ENCODE data around the gene FOXB1. TPM values are rescaled to one million over a fixed set of nuclear protein-coding genes. Genes with fewer than 3 reads are reported as not detected.

The FOXB1 gene
- total RNA-seq: not detected

DNA sequence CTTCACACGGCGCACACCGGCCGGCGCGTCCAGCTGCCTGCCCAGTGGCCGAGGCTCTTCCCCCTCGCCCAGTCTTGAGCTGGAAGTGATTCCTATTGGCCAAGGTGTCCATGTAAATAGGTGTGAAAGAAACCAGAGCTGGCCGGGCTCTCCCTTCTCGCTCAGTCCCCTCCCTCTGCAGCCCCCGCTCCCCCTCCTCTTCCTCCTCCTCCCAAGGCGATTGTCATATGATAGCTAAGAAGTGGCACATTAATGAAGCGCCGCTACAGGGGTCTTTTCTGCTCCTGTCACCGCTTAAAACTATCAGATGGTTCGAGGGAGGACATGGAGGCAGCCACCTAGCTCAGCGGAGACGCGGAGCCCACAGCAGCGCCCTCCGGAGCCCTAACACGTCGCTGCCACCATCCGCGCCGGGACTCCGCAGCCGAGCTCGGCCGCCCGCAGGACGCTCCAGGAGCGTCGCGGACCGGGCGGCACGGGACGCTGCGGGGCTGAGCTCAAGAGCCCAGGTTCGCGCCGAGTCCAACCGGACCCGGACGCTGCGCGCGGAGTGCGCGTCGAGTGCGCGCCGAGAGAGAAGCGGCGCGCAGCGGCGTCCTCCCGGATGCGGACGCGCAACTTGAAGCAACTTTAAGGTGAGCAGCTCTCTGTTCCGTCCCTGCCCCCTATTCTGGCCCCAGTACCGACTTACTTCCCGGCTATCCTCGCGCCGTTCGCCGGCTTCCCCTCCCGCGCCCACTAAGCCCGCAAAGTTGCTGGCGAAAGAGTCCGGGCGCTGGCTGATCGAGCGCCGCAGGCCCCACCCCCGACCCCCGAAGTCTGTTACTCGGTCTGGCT, at the start of gene FOXB1:
Gene FOXB1 (plus strand): TSS at position 303 of the 837 bp plus-strand sequence. CDS start 653 bp downstream, outside the sequence.
- DNase-seq (ENCODE audit: low spot score in 2 of 2): no peak
- FAIRE-seq: no peak

- no peak for DNase-seq (ENCODE audit: low spot score in 2 of 2)
- no peak for FAIRE-seq
Measured at GRCh38 chr15:59958288-59958687, 45.8 kb upstream of the FOXB1 start.

DNA sequence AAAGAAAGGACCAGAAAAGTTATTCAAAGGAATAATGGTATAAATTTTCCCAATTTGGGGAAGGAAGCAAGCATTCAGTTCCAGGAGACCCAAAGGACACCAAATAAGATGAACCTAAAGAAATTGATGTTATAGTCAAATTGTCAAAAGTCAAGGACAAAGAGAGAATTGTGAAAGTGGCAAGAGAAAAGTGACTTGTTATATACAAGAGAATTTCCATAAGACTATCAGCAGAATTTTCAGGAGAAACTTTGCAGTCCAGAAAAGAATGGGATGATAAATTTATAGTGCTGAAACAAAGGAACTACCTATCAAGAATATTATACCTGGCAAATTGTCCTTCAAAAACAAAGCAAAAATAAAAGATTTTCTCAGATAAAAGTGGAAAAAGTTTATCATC, 43.8 kb upstream of the FOXB1 start:
- DNase-seq (ENCODE audit: low spot score in 2 of 2) (no peak), FAIRE-seq (no peak)

DNA sequence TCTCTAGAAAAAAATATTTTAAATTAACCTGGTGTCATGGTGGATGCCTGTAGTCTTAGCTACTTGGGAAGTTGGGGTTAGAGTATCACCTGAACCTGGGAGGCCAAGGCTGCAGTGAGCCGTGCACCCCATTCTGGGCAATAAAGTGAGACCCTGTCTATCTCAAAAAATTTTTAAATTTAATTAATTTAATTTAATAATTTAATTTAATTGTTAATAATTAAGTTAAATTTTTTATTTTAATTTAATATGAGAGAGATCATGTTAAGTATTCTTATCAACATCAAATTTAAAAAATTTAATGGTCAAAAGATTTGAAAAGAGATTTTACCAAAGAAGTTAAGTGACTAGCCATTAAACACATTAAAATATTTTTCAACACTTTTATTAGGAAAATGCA, 40.8 kb upstream of the FOXB1 start:
- peak; percentile 36 for FAIRE-seq
- DNase-seq (ENCODE audit: low spot score in 2 of 2): no peak

- DNase-seq (ENCODE audit: low spot score in 2 of 2): no peak
- no peak for FAIRE-seq
Measured at GRCh38 chr15:59963925-59964324, 40.2 kb upstream of the FOXB1 start.

DNA sequence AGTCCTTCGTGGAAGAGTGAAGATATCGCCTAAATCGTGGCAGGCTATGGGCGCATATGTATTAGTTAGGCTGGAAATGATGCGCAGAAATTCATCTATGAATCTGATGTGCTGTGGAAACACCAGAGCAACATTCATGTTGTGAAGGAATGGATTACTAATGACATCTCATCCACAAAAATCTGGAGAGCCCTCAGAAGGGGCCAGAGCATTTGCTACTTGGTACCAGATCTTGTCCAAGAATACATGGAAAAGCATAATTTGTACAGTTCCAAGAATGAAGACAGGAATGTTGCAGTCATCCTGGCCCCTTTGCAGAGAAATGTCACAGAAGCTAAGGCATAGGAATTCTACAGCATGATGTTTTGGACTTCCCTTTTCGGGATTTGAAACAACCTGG, 38.4 kb upstream of the FOXB1 start:
- no peak for FAIRE-seq

GRCh38 chr15:59966262-59966661, 37.8 kb upstream of the FOXB1 start:
- DNase-seq (ENCODE audit: low spot score in 2 of 2) (no peak), FAIRE-seq (no peak)

More for the DNA sequence above, 38.4 kb upstream of the FOXB1 start:
- DNase-seq (ENCODE audit: low spot score in 2 of 2): no peak

DNA sequence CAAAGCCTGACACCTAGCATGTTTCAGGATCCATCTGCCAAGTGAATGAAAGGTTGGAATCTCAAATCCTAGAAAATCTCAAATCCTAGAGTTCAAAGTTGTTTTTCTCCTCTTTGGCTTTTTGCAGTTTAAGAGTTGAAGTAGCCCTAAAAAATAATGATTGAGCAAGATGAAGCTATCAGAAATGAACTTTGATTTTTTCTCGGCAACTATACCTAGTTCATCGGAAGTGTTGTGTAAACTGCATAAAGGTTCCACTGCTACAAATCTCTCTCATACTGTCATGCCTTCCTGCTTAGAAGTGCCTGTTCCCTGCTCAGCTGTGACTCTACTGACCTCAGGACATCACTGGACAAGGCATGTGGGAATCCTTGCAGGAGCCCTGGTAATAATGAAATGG, 35.8 kb upstream of the FOXB1 start:
- FAIRE-seq (no peak), DNase-seq (ENCODE audit: low spot score in 2 of 2) (no peak)

DNA sequence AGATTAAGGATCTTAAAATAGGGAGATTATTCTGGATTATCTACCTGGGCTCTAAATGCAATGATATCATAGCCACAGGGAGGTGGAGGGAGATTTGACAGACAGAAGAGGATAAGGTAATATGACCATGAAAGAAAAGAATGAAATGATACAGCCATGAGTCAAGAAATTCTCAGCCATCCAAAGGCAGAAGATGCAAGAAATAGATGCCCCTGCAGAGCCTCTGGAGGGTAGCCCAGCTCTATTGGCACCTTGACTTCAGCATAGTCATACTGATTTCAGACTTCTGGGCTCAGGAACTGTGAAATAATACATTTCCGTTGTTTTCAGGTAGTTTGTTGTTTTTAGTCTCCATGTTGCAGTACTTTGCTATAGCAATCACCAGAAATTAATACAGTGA, 31.9 kb upstream of the FOXB1 start:
- DNase-seq (ENCODE audit: low spot score in 2 of 2) (no peak), FAIRE-seq (no peak)

DNA sequence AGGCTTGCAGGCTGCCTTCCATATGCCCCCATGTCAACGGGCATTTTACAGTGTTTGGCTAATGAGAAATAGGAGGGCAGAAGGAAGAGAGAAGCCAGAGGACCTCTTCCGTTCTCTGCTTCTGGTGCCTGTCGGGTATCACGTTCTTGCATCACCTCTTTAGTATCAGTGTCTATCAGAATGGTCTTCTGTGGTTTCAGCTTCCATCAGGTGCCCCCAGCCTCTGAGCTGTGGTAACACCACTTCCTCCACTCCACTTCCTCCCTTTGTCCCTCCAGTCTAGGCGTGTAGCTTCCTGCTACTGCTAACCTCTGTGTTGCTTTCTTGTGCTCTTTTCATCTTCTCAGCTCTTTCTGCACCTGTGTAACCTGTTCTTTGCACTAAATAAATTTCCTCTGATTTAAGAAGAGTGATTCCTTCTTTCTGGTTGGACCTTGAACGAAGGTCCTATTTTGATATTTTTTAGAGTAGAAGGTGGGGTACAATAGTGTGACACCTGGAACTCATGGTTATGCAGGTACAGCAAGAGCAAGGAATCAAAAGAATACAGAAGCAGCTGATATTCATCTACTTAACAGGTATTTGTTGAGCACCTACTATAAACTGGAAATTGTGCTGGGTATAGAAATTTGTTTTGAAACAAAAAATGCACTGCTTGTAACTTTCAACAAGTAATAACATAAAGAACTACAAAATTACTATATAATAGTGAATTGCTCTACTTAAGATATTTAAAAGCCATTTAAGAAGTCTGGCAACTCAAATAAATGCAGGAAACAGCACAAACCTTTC, 27.4 kb upstream of the FOXB1 start:
- FAIRE-seq: no peak
- no peak for DNase-seq (ENCODE audit: low spot score in 2 of 2)

DNA sequence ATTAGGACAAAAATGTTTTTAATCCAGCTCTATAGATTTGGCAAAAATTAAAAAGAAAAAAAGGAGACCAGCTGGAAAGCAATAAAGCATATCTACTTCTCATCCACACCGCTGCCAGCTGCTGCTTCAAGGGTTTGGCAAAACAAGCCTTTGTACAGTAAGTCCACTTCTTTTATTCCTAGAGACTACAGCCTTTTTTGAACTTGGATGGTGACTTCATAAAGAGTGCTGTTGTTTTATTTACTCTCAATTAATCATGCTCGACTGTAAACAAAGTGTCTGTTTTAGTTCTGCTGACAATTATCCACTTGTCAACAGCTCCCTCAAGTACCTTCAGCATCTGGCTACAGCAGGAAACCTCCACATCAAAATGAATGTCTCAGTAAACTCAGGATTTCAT, 12.3 kb upstream of the FOXB1 start:
- no peak for FAIRE-seq

DNA sequence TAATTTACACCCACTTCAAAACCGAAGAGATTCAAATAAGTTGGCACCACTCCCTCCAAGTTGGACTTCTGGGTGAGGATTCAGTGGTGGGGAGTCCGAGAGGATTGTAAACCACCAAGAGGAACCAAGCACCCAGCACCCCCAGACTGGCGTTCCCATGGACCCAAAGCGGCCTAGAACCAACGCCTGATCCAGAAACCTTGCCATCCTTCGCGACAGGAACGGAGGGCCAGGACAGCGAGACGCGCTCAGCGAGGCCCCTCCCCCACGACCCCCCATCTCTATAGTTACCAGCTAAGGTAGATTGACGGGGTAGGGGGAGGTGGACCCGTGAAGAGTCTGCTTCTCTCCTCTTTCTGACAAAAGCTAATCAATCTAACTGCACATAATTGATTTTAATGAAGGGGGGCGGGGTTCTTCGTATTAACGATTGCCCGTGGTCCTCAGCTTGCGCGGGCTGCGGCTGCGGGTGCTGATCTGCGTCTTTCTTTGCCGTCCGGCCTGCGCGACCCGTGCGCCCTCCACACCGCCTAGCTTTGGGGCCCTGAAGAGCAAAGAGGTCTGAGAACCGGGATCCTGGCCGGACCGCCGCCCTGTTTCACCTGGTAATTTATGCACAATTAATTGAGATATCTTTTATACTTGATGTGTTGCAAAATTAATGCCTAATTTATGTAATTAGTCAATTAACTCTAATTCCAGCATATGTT, 10.9 kb upstream of the FOXB1 start:
- no peak for FAIRE-seq
- no peak for DNase-seq (ENCODE audit: low spot score in 2 of 2)

More for the DNA sequence above, 12.3 kb upstream of the FOXB1 start:
- DNase-seq (ENCODE audit: low spot score in 2 of 2): no peak

GRCh38 chr15:59993950-59994401, 10.1 kb upstream of the FOXB1 start:
- no peak for DNase-seq (ENCODE audit: low spot score in 2 of 2)
- FAIRE-seq: no peak

DNA sequence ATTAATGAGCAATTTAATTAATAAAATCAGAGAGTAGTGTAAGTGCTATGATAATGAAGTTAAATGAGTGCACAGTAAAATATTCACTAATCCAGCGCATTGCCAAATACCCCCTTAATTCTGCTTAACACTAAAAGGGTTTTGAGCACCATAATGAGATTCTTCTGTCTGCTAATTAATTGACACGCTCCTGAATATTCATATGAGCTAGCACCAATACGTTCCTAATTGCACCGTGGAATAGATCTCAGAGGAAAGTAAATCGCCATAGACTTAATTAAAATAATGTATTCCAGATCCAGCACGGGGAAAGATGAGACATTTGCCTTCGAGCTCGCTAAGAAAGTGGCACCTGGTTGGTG, 9.6 kb upstream of the FOXB1 start:
- DNase-seq (ENCODE audit: low spot score in 2 of 2): no peak

GRCh38 chr15:59994888-59995557, 9.1 kb upstream of the FOXB1 start:
- FAIRE-seq: no peak
- no peak for DNase-seq (ENCODE audit: low spot score in 2 of 2)

More for the DNA sequence above, 9.6 kb upstream of the FOXB1 start:
- no peak for FAIRE-seq

DNA sequence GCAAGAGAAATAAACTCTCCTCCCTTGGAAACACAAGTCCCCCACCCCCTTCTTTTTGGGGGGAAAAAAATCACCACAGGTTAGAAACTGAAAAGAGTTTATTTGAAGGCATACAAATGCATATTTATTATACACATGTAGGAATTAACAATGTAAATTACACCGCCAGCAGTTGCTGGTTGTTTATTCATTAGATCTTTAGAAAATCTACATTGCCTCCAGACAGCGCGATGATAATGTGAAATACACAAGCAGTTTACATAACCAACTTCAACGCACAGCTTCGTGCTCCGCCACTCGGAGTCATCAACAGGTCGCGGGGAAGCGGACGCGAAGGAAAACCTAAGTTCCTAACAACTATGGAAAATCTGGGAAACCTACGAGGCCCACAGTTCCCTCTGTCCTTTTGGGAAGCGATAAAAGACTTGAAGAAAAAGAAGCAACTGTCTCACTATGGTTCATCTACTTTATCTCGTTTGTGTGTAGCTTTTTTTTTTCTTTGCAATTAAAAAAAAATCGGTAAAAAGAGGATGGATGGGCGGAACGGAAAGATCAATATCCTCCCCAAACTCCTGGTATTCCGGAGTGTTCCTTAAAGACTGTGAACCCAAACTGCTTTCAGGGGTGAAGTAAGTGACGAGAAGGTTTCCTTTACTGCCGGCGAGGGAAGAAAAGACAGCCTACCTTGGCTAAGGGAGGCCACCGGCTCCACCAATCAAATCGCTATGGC, 8.4 kb upstream of the FOXB1 start:
- FAIRE-seq (no peak), DNase-seq (ENCODE audit: low spot score in 2 of 2) (no peak)

DNA sequence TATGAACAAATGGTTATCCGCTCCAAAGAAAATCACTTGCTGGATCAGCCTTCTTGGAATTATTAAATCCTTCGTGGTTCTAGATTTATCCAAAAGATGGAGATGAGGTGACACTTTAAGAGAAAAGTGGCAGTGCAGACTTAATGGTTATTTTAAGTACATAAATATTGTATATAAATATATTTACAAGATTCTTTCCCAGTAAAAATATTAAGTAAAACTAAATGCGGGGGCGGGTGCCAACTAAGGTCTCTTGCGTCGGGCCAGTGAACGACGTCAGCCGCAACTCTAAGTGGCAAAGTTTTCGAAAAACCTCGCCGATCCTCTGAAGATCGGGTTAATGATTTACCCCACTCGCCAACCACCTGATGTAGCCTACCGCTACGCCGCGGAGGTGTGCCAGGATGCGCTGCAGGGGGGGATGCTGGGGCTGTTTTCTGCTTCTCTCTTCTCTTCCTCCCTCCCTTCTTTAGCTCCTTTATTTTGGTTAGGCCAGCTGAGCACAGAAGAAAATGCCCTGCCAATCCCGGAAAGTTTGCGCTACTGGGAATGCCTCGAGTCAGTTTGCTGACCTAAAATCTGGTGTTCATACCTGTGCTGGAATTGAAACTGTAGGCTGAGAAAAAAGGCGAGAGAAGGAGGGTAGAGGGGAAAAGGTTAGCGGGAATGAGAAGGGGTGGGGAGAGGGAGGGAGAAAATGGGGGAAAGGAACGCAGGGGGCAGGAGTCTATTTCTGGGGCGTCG, 7.6 kb upstream of the FOXB1 start:
- DNase-seq (ENCODE audit: low spot score in 2 of 2): no peak
- FAIRE-seq: no peak

GRCh38 chr15:59997070-59997701, 6.9 kb upstream of the FOXB1 start:
- DNase-seq (ENCODE audit: low spot score in 2 of 2) (no peak), FAIRE-seq (no peak)
